Raji (cell line): ENCODE data around the gene ENKD1.

Source experiments
- POLR2A ChIP-seq: IDR thresholded peaks from 2 replicates; pipeline ENCODE4 v1.6.1; 2011; ENCODE audit warnings: low read depth, low read length, control low read depth; ENCODE audit not compliant: insufficient read depth

Gene ENKD1

DNA sequence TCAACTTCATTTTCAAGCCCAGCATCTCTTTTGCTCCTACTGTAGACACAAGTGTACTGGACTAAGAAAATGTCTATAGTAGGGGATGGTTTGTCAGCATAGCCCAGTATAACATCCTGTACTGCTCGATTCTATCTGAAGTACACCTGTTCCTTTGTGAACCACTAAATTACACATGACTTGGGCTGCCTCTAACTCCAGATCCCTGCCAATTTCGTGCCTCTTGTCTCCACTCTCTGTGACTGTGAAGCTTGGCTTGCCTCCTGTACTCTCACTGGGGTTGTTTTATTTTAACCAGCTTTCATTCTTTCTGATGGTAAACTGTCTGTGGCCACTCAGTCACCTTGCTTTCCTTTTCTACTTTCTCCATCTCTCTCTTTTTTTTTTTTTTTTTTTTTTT, 28.1 kb upstream of the ENKD1 start:
- no peak for TF ChIP-seq POLR2A

GRCh38 chr16:67685388-67686112, 19.0 kb upstream of the ENKD1 start:
- TF ChIP-seq POLR2A = no peak

GRCh38 chr16:67683767-67684166, 17.2 kb upstream of the ENKD1 start:
- no peak for TF ChIP-seq POLR2A

DNA sequence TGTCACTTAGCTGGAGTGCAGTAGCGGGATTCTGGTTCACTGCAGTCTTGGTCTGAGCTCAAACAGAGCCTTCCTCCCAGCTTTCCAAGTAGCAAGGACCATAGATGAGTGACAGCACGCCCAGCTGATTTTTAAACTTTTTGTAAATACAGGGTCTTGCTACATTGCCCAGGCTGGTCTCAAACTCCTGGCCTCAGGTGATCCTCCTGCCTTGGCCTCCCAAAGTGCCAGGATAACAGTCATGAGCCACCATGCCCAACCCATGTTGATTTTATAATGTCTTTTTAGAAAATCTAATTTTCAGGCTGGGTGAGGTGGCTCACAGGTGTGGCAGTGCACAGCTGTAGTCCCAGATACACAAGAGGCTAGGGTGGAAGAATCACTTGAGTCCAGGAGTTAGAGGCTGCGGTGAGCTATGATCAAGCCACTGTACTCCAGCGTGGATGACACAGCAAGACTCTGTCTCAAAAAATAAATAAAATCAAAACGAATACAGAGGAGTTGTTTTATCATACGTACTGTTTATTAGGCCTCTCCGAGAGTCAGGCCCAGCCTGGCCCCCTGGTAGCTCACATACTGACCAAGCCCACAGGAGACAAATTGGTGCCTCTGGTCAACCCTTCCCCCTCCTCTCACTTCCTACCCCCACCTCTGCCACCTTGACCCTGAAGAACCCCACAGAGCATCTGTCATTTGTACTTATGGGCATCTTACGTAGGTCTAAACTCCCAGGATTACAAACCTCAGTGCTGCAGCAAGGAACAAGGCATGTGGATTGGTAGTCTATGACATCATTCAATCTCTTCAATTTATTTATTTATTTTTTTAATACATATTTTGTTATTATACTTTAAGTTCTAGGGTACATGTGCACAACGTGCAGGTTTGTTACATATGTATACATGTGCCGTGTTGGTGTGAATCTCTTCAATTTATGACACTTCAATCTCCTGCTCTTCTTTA, 13.7 kb upstream of the ENKD1 start:
- TF ChIP-seq POLR2A = no peak

DNA sequence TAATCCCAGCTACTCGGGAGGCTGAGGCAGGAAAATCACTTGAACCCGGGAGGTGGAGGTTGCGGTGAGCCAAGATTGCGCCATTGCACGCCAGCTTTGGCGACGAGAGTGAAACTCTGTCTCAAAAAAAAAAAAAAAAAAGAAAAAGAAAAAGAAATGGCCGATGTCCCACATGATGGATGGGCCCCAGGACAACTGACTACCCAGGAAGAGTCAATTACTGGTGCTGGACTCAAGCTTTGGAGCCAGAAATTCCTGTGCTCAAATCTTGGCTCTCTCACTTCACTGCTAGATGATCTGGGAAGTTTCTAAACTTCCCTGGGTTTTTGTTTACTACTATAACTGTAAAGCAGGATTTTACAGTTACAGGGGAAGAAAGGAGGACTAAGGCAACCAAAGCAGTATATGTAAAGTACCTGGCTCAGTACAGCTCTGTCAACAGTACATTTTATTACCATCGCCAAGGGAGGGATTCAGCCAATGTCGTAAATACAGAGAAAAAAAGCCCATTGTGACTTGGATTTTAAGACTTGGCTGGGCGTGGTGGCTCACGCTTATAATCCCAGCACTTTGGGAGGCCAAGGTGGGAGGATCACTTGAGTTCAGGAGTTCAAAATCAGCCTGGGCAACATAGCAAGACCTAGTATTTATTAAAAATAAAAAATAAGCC, 11.9 kb upstream of the ENKD1 start:
- TF ChIP-seq POLR2A = no peak

GRCh38 chr16:67677712-67678111, 11.2 kb upstream of the ENKD1 start:
- no peak for TF ChIP-seq POLR2A

DNA sequence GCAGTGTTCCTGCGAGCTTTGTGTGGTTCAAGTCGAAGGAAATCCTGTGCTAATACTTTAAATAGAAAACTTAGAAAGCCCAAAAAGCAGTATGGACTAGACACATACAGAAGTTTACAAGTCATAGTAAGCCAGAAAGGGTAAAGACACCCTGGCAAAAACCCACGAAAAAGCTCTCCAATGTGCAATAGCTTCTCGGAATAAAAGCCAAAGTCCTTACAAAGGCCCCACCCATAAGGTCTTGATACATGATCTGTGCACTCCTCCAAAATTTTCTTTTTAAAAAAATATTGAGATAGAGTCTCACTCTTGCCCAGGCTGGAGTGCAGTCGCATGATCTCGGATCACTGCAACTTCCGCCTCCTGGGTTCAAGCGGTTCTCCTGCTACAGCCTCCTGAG, 10.4 kb upstream of the ENKD1 start:
- no peak for TF ChIP-seq POLR2A

DNA sequence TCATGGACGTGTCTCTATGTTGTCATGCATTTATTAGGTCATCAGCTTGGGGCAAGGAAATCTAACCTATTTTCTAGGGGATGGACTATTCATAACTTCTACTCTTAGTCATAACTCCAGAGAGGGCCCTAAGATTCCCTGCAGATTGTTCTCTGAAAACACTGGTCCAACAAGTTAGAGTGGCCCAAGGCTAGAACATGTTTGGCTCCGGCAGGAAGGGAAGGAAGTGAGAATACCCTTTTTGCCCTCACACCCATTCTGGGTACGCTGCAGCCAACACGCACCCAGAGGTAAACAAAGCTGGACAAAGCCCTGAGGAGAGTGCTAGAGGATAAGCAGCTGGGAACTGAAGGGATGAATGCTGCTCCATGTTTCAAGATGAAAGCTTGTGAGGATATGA, 10.0 kb upstream of the ENKD1 start:
- TF ChIP-seq POLR2A = no peak

GRCh38 chr16:67675999-67676398, 9.4 kb upstream of the ENKD1 start:
- TF ChIP-seq POLR2A = no peak

- TF ChIP-seq POLR2A = no peak
These were observed 9.0 kb upstream of the ENKD1 start for GRCh38 chr16:67675579-67675935.

DNA sequence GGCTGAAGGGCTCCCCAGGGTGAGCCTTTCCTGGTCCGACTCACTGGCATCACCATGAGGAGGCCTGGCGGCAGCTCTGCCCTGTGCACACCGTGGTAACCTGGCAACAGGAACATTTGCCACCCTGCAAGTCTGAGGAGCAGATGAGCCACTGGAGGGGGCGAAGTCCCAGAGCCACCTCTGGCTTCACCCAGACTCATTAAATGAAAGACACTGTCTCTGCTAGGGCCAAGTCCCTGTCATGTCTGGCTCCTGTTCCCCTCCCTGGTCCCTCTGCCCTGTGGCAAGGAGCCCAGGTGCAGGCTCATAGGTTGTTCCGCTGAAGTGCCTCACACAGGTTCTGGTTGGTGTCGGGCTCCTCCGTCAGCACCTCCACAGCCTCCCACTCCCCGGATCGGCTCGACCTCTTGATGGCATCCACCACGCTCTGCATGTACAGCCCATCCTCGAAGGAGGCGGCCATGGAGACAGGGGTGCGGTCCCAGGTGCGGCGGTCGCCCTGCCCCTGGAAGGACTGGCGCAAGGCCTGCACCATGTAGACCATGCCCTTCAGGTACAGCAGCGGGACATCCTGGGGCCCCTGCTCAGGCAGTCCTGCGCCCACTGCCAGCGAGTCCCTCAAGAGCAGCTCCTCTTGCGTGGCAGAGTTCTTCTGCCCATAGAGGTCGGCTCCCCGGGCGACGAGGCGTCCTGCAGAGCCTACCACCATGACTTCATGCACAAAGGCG, 8.5 kb upstream of the ENKD1 start:
- no peak for TF ChIP-seq POLR2A

DNA sequence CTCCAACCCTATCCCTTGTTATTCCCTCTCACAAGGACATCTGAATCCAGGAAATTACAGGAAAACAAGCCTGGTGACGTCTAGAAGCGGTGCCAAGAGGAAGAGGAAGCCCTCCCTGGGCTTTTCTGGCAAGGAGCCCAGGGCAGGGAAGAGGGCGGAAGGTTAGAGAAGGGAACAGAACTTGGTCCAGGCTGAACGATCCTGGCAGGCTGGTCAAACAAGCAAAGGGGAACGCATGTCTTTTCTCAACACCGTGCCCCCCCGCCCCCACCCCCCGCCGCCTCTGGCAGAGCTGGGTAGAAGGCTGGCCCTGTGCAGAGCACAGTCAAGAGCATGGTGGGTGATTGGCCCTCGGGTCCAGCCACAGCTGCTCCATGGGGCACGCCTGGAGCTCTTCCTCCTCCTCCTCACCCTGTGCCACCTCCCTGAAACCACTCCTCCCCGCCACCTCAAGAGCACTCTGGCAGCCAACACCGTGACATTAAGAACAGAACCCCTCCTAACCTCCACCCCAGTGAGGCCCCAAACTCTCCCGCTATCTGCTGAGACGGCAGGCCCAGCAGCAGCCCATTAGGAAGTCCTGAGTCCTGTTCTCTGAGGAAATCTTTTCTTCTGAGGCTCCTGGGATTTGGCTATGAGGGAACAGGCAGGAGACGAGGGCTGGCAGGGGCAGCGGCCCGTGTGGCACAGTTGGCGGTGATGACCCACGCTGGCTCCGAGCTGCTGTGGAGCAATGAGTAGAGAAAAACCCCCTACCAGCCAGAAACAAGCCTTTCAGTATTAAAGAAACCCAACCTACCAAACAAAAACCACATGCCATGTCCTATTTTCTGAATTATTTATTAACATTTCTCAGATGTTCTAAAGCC, 7.4 kb upstream of the ENKD1 start:
- no peak for TF ChIP-seq POLR2A

DNA sequence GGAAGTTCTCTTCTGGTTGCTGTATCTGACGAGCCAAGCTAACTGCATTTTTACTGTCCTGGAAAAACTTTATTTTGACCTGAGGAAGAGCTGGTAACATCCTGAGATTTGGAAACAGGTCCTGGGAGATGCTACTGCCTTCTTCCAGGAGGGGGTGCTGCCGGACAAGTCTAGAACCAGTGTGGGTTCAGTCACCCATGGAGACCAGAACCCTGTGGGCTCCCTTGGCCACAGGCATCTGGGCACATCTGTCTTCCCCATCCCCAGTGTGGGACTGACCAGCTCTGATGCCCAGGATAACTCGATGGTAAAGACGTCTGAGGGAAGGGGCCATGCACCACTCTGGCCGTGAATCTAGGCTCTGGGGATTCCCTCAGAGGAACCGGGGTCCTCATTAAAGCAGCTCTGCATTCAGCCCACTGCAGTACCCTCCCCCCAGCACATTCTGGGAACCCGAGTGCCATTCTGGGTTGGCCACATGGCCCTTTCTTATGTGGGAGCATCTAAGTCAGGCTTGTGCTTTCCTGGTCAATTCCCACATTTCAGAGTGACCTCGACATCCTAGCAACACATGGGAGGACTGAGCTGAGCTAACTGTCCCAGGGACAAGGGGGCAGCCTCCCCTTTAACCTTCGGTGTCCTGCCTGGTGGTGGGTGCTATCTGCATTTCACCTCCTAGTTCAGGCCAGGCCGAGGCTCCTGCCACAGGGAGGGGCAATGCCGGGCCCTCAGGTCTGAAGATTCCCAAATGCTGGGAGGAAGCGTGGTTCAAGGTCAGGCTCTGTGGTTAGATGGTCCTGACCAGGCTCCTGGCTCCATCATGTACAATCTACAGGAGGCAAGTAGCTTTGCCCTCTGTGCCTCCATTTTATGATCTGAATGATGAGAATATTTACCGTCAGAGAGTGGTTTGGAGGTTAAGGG, 6.5 kb upstream of the ENKD1 start:
- TF ChIP-seq POLR2A = no peak
